GM23338 (cell line): ENCODE measurements around the gene C14orf132. TPM values are rescaled to one million over a fixed set of nuclear protein-coding genes. Genes with fewer than 3 reads are reported as not detected.

Experiments
- ATAC-seq: fragments of 200-7000 bp; cut with Tn5 transposase; 3 replicates; pipeline ENCODE4 v1.9.1; 2020
- DNase-seq: peaks from one replicate; pipeline ENCODE4 v3.0.0-alpha.2; 2015; ENCODE audit warnings: low spot score
- H2AFZ ChIP-seq: fragments of 200-600 bp; sonication (generic); 2 replicates; pipeline ENCODE4 v1.8.0; 2016; ENCODE audit warnings: antibody characterized with exemption, mild to moderate bottlenecking, moderate library complexity
- H3F3A ChIP-seq: fragments of 200-600 bp; sonication (generic); replicated peaks from 2 replicates; pipeline ENCODE4 v1.8.0; 2017; ENCODE audit warnings: antibody characterized with exemption, mixed run types, low read depth
- H3K27ac ChIP-seq: fragments of 200-600 bp; sonication (generic); 2 replicates; pipeline ENCODE4 v1.6.1; 2016; ENCODE audit warnings: low read depth
- H3K27me3 ChIP-seq: fragments of 200-600 bp; sonication (generic); 2 replicates; pipeline ENCODE4 v1.8.0; 2016; ENCODE audit warnings: mild to moderate bottlenecking, mixed run types, moderate library complexity; ENCODE audit not compliant: insufficient read depth
- H3K36me3 ChIP-seq: fragments of 200-600 bp; sonication (generic); 2 replicates; pipeline ENCODE4 v1.8.0; 2016; ENCODE audit warnings: mild to moderate bottlenecking; ENCODE audit not compliant: insufficient read depth
- H3K4me1 ChIP-seq: fragments of 200-600 bp; sonication (generic); 2 replicates; pipeline ENCODE4 v1.8.0; 2016; ENCODE audit warnings: mild to moderate bottlenecking, moderate library complexity; ENCODE audit not compliant: insufficient read depth
- H3K4me2 ChIP-seq: fragments of 200-600 bp; sonication (generic); 2 replicates; pipeline ENCODE4 v1.7.1; 2017; ENCODE audit warnings: mixed run types
- H3K4me3 ChIP-seq: fragments of 200-600 bp; sonication (generic); 2 replicates; pipeline ENCODE4 v1.6.1; 2016; ENCODE audit warnings: mixed run types
- H3K79me2 ChIP-seq: fragments of 200-600 bp; sonication (generic); replicated peaks from 2 replicates; pipeline ENCODE4 v1.8.0; 2017; ENCODE audit warnings: mild to moderate bottlenecking; ENCODE audit not compliant: insufficient read depth
- H3K9me2 ChIP-seq: fragments of 200-600 bp; sonication (generic); 2 replicates; pipeline ENCODE4 v1.8.0; 2017; ENCODE audit not compliant: insufficient read depth
- H4K20me1 ChIP-seq: fragments of 200-600 bp; sonication (generic); replicated peaks from 2 replicates; pipeline ENCODE4 v1.8.0; 2017; ENCODE audit warnings: mild to moderate bottlenecking; ENCODE audit not compliant: insufficient read depth
- H3K27ac Mint-ChIP-seq: 2 replicates; pipeline ENCODE4 v1.8.0; 2020; ENCODE audit warnings: inconsistent platforms, mild to moderate bottlenecking, moderate library complexity, mixed read lengths
- H3K27me3 Mint-ChIP-seq: 3 replicates; pipeline ENCODE4 v1.8.0; 2022; ENCODE audit warnings: low read depth, mild to moderate bottlenecking, moderate library complexity, mixed read lengths, inconsistent platforms; ENCODE audit not compliant: insufficient read depth, poor library complexity
- H3K36me3 Mint-ChIP-seq: 3 replicates; pipeline ENCODE4 v1.8.0; 2021; ENCODE audit warnings: low read depth, mild to moderate bottlenecking, inconsistent platforms, moderate library complexity, mixed read lengths
- H3K4me1 Mint-ChIP-seq: 3 replicates; pipeline ENCODE4 v1.8.0; 2020; ENCODE audit warnings: mild to moderate bottlenecking, inconsistent platforms, mixed read lengths
- H3K4me3 Mint-ChIP-seq: 3 replicates; pipeline ENCODE4 v1.8.0; 2021; ENCODE audit warnings: moderate library complexity, mild to moderate bottlenecking, inconsistent platforms, mixed read lengths
- H3K9me3 Mint-ChIP-seq: 3 replicates; pipeline ENCODE4 v1.8.0; 2020; ENCODE audit warnings: moderate library complexity, mild to moderate bottlenecking, inconsistent platforms, mixed read lengths
- CTCF ChIP-seq, 2 experiments: fragments of 200-600 bp in 1 of 2; sonication (generic) in 1 of 2; conservative IDR thresholded peaks; 2 replicates each; pipeline versions ENCODE4 v1.5.1 to v1.6.1; 2016 to 2017; ENCODE audit warnings: antibody characterized with exemption in 2 of 2, low read depth in 2 of 2, mild to moderate bottlenecking in 2 of 2, moderate library complexity in 1 of 2
- JUNB ChIP-seq: IDR thresholded peaks from one replicate; pipeline ENCODE4 v1.6.1; 2016; ENCODE audit warnings: antibody characterized with exemption; ENCODE audit not compliant: unreplicated experiment
- REST ChIP-seq: IDR thresholded peaks from one replicate; pipeline ENCODE4 v1.6.1; 2018; ENCODE audit warnings: antibody characterized with exemption; ENCODE audit not compliant: unreplicated experiment
- STAT1 ChIP-seq: IDR thresholded peaks from one replicate; pipeline ENCODE4 v1.6.1; 2016; ENCODE audit warnings: antibody characterized with exemption; ENCODE audit not compliant: unreplicated experiment
- ZNF114 ChIP-seq: fragments of 250-450 bp; sonication (Bioruptor Pico); IDR thresholded peaks from 2 replicates; pipeline ENCODE4 v1.5.0; 2020; ENCODE audit warnings: mild to moderate bottlenecking, moderate library complexity
- ZNF331 ChIP-seq: fragments of 250-450 bp; sonication (Bioruptor Pico); IDR thresholded peaks from 2 replicates; pipeline ENCODE4 v1.5.0; 2020; ENCODE audit warnings: low read depth, mild to moderate bottlenecking, moderate library complexity
- polyA plus RNA-seq: library from polyadenylated mRNA; unstranded; fragments of >200 nt; fragmentation: Nextera tagmentation; extraction: Ambion mirVana; gene quantifications from 2 replicates; pipeline ENCODE4 v1.2.1, GENCODE V29; 2016
- total RNA-seq: library from RNA; depleted of rRNA; stranded (reverse); fragments of >200 nt; shearing (Covaris generic); gene quantifications from 2 replicates; pipeline ENCODE4 v1.2.3, GENCODE V29; 2014
- TF ChIP-seq, protein P1 (sequence below): IDR thresholded peaks from 2 replicates; pipeline ENCODE4 v1.6.1; 2016; ENCODE audit warnings: antibody characterized with exemption

C14orf132 gene
- total and polyA plus RNA-seq, 2 experiments from 2014 or later, result 13.8 to 16.2 TPM

DNA sequence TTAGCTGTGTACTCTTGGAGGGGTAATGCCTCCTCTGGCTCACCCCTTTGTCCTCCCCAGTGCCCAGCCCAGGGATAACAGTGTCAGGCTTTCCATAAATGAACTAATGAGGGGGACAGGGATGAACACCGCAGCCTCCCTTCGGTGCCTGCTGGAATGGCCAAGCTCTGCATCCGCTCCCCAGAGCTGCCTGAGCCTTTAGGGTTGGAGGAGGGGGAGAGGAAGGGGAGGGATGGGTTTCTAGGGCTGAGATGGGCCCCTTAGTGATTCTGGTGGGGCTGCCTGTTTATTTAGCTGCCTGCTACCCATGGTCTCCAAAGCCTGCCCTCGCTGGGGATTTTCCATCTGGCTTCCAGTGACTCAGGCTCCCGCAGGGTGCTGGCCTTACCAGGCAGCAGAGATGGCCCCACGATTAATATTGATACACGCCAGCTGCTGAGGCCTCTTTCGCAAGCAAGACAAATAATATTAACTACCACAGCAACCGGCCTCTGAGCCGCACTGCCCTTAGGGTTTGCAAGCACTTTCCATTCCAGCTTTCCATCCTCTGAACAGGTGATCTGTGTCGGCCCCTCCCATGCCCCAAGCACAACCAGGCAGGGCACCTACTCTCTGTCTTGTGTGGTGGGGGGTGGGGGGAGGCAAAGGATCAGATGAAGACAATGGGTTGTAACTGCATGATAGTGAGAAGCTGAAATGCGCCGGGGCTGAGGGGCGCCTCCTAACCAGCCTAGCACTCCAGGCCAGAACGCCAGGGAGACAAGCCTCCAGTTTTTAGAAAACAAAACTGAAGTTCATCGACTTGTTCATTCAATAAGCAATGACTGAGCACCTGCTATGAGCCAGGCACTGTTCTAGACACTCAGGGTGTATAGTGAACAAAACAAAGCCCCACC, 56.7 kb downstream of the C14orf132 start:
- Histone ChIP-seq H3F3A (no peaks in the 10 kb centered on the region), H3K27me3 (no peaks in the 10 kb centered on the region), H3K27ac (no peak overlapping the region), H3K9me2 (no peaks in the 10 kb centered on the region), H3K4me2 (0 out of 2 replicates have a peak overlapping the region, but pooled peaks have one; percentile 20), H4K20me1 (no peaks in the 10 kb centered on the region), H3K79me2 (no peaks in the 10 kb centered on the region), H3K36me3 (no peaks in the 10 kb centered on the region), H3K4me1 (peaks cover 14% of the 10 kb centered on the region; the same call in 1 of the 2 replicates), H2AFZ (no peak overlapping the region; the same call in 1 of the 2 replicates), H3K4me3 (no peak overlapping the region)
- H3K4me1 Mint-ChIP-seq, result peaks cover 23% of the 10 kb centered on the region
- no peak overlapping the region for H3K4me3 Mint-ChIP-seq
- peaks cover 11% of the 10 kb centered on the region for H3K27me3 Mint-ChIP-seq
- no peaks in the 10 kb centered on the region for H3K9me3 Mint-ChIP-seq
- ATAC-seq, result peak; percentile 42
- no peak overlapping the region for H3K27ac Mint-ChIP-seq
- TF ChIP-seq STAT1, result no peak
- no peak for TF ChIP-seq ZNF114 (CRISPR knock-in tag)
- DNase-seq, result peak; percentile 43
- no peaks in the 10 kb centered on the region for H3K36me3 Mint-ChIP-seq

GRCh38 chr14:96096639-96097610, 57.8 kb downstream of the C14orf132 start:
- Histone ChIP-seq H3K79me2 (no peaks in the 10 kb centered on the region), H3K9me2 (no peaks in the 10 kb centered on the region), H3K4me3 (no peak overlapping the region), H3K4me1 (peaks cover 14% of the 10 kb centered on the region; the same call in 1 of the 2 replicates), H2AFZ (no peak overlapping the region), H3F3A (no peaks in the 10 kb centered on the region), H3K27me3 (no peaks in the 10 kb centered on the region), H3K4me2 (no peak overlapping the region), H3K36me3 (no peaks in the 10 kb centered on the region), H4K20me1 (no peaks in the 10 kb centered on the region), H3K27ac (no peak overlapping the region)
- peaks cover 11% of the 10 kb centered on the region for H3K27me3 Mint-ChIP-seq
- no peak for ATAC-seq
- no peaks in the 10 kb centered on the region for H3K36me3 Mint-ChIP-seq
- H3K4me1 Mint-ChIP-seq, result peaks cover 19% of the 10 kb centered on the region
- DNase-seq, result no peak
- no peak overlapping the region for H3K4me3 Mint-ChIP-seq
- H3K9me3 Mint-ChIP-seq, result no peaks in the 10 kb centered on the region
- H3K27ac Mint-ChIP-seq, result no peak overlapping the region
- no peak for TF ChIP-seq CTCF (conservative IDR thresholded peaks at IDR 0.05; ENCODE audit: low read depth in 2 of 2)
- no peak for TF ChIP-seq JUNB
- no peak for TF ChIP-seq ZNF331 (CRISPR knock-in tag)
- no peak for TF ChIP-seq ZNF114 (CRISPR knock-in tag)
- TF ChIP-seq, protein P1, sequence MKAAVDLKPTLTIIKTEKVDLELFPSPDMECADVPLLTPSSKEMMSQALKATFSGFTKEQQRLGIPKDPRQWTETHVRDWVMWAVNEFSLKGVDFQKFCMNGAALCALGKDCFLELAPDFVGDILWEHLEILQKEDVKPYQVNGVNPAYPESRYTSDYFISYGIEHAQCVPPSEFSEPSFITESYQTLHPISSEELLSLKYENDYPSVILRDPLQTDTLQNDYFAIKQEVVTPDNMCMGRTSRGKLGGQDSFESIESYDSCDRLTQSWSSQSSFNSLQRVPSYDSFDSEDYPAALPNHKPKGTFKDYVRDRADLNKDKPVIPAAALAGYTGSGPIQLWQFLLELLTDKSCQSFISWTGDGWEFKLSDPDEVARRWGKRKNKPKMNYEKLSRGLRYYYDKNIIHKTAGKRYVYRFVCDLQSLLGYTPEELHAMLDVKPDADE, result no peak
- no peak for TF ChIP-seq REST
